Activated T-helper 2 cell treated with anti-CD3 and anti-CD28 coated beads, Interferon-gamma antibody, Interleukin-2, Interleukin-4, amounts not matched to agents 10 μg/mL and 5 μg/mL and 100 μg/mL, durations not matched to agents 14 hours and 24 hours and 36 hours (primary cell): Measurements from ENCODE around the gene ATXN7L2. TPM values are rescaled to one million over a fixed set of nuclear protein-coding genes. Genes with fewer than 3 reads are reported as not detected.

Experiments
- DNase-seq: peaks from one replicate; pipeline ENCODE4 v3.0.0; 2021; ENCODE audit warnings: low spot score
- H3K27ac Mint-ChIP-seq: one replicate; pipeline ENCODE4 v1.8.0; 2021; ENCODE audit warnings: mixed read lengths
- H3K27me3 Mint-ChIP-seq: one replicate; pipeline ENCODE4 v1.8.0; 2021; ENCODE audit warnings: low read depth, mixed read lengths
- H3K36me3 Mint-ChIP-seq: one replicate; pipeline ENCODE4 v1.8.0; 2021; ENCODE audit warnings: low read depth, mixed read lengths
- H3K4me1 Mint-ChIP-seq: one replicate; pipeline ENCODE4 v1.8.0; 2021; ENCODE audit warnings: low read depth, mixed read lengths
- H3K4me3 Mint-ChIP-seq: one replicate; pipeline ENCODE4 v1.8.0; 2021; ENCODE audit warnings: low read depth, mild to moderate bottlenecking, moderate library complexity, mixed read lengths
- H3K9me3 Mint-ChIP-seq: one replicate; pipeline ENCODE4 v1.8.0; 2021; ENCODE audit warnings: mixed read lengths
- intact Hi-C: fragments of 100-400 bp; cut with micrococcal nuclease; formaldehyde crosslinking; loops from one replicate; pipeline ENCODE4 v1.15.1; 2023
- total RNA-seq: library from RNA; stranded (reverse); gene quantifications from 2 replicates; pipeline ENCODE4 v1.2.3, GENCODE V29; 2022

The ATXN7L2 gene
- total RNA-seq, 1 donor from 2014 or later = 11.9 TPM

- Mint-ChIP-seq H3K4me1 (no peaks in the 10 kb centered on the region), H3K4me3 (no peak overlapping the region), H3K27ac (no peak overlapping the region), H3K9me3 (no peaks in the 10 kb centered on the region), H3K36me3 (no peaks in the 10 kb centered on the region), H3K27me3 (peaks cover 2% of the 10 kb centered on the region)
- intact Hi-C loops = loop anchor here (10.0 kb wide), 1 partner anchor 424 kb away; the partner anchor contains the start of gene ELAPOR1
- no peak for DNase-seq
Observed at GRCh38 chr1:109538827-109539555, 55.3 kb downstream of the ATXN7L2 start.

GRCh38 chr1:109539676-109540075 is 56.0 kb downstream of the ATXN7L2 start, which contains the start of gene GPR61:
TSS of gene GPR61 (plus strand) at chr1:109539872. CDS start at chr1:109543023, 3,151 bp downstream.
- Mint-ChIP-seq H3K27ac (no peak within 1 kb of the TSS), H3K36me3 (no peaks in the 10 kb centered on the region), H3K4me1 (no peaks in the 10 kb centered on the region), H3K4me3 (no peak within 1 kb of the TSS), H3K27me3 (peaks cover 2% of the 10 kb centered on the region), H3K9me3 (no peaks in the 10 kb centered on the region)
- intact Hi-C loops = loop anchor here (10.0 kb wide), 2 partner anchors 365 to 425 kb away; partner anchors contain the start of gene ELAPOR1
- DNase-seq = no peak

- H3K27me3 Mint-ChIP-seq = peaks cover 2% of the 10 kb centered on the region
- H3K27ac Mint-ChIP-seq = no peak overlapping the region
- H3K36me3 Mint-ChIP-seq = no peaks in the 10 kb centered on the region
- intact Hi-C loops = loop anchor here (10.0 kb wide), 1 partner anchor 364 kb away; no protein-coding TSS in a partner anchor
- H3K9me3 Mint-ChIP-seq = no peaks in the 10 kb centered on the region
- H3K4me1 Mint-ChIP-seq = peaks cover under 1% of the 10 kb centered on the region
- no peak for DNase-seq
- no peak overlapping the region for H3K4me3 Mint-ChIP-seq
Observed at GRCh38 chr1:109541102-109541501, 57.4 kb downstream of the ATXN7L2 start.

Other genes starting within 250 kb of the ATXN7L2 start
- gene CELSR2, start 234.4 kb upstream of the ATXN7L2 start, total RNA-seq = 3.8 and 4.3 TPM in 2 replicates
- 7.8 and 9.5 TPM in 2 replicates for gene PSRC1, start 200.8 kb upstream of the ATXN7L2 start, total RNA-seq
- gene MYBPHL, start 176.9 kb upstream of the ATXN7L2 start, total RNA-seq = not detected in 2 replicates
- 1.1 and 1.9 TPM in 2 replicates for gene SORT1, start 86.0 kb upstream of the ATXN7L2 start, total RNA-seq
- 257 and 281 TPM in 2 replicates for gene PSMA5, start 57.5 kb upstream of the ATXN7L2 start, total RNA-seq
- gene SYPL2, start 17.4 kb upstream of the ATXN7L2 start, total RNA-seq = 0.11 TPM in 1 of 2 replicates, not detected in the other
- 11.1 and 13.6 TPM in 2 replicates for gene CYB561D1, start 10.2 kb downstream of the ATXN7L2 start, total RNA-seq
- 0.66 and 0.92 TPM in 2 replicates for gene AMIGO1, start 25.8 kb downstream of the ATXN7L2 start, total RNA-seq
- gene GPR61, start 56.0 kb downstream of the ATXN7L2 start, total RNA-seq = 0.43 TPM in 1 of 2 replicates, not detected in the other
- gene GNAI3, start 64.7 kb downstream of the ATXN7L2 start, total RNA-seq = 8.9 and 9.4 TPM in 2 replicates
- 0.18 TPM in 1 of 2 replicates, not detected in the other for gene GNAT2, start 135.7 kb downstream of the ATXN7L2 start, total RNA-seq
- gene AMPD2, start 135.9 kb downstream of the ATXN7L2 start, total RNA-seq = 77.5 and 78.4 TPM in 2 replicates
- 13.6 and 13.9 TPM in 2 replicates for gene GSTM4, start 172.2 kb downstream of the ATXN7L2 start, total RNA-seq
- 30.1 and 32.3 TPM in 2 replicates for gene GSTM2, start 184.2 kb downstream of the ATXN7L2 start, total RNA-seq
- gene GSTM1, start 203.9 kb downstream of the ATXN7L2 start, total RNA-seq = 112 and 113 TPM in 2 replicates
- 0.09 and 0.46 TPM in 2 replicates for gene GSTM5, start 228.3 kb downstream of the ATXN7L2 start, total RNA-seq